Motor neuron (in vitro differentiated cells): ENCODE results near the gene RAC3. TPM values are rescaled to one million over a fixed set of nuclear protein-coding genes. Genes with fewer than 3 reads are reported as not detected.

Source experiments
- ATAC-seq, 8 experiments: fragments of 200-7000 bp; cut with Tn5 transposase; replicated peaks in 6 of 8; 2 replicates each; pipeline ENCODE4 v1.8.0; 2021; ENCODE audit warnings: mild to moderate bottlenecking in 8 of 8, moderate library complexity in 8 of 8
- H3K27ac ChIP-seq, 2 donors: fragments of 250-450 bp; sonication (Bioruptor Pico); 2 replicates each; pipeline ENCODE4 v1.9.0; 2021; ENCODE audit warnings: antibody characterized with exemption in 2 of 2, mild to moderate bottlenecking in 2 of 2, moderate library complexity in 1 of 2
- H3K4me1 ChIP-seq, 2 donors: fragments of 250-450 bp; sonication (Bioruptor Pico); replicated peaks in 1 of 2; 2 replicates each; pipeline ENCODE4 v1.6.1; 2021; ENCODE audit warnings: antibody characterized with exemption in 2 of 2, mild to moderate bottlenecking in 2 of 2, moderate library complexity in 1 of 2
- H3K4me3 ChIP-seq, 5 donors: fragments of 250-450 bp; sonication (Bioruptor Pico); 2 replicates each; pipeline ENCODE4 v1.9.0; 2021; ENCODE audit warnings: antibody characterized with exemption in 5 of 5, mild to moderate bottlenecking in 5 of 5, moderate library complexity in 4 of 5
- whole genome bisulfite sequencing, 10 experiments: fragments of 450-650 bp; shearing (Covaris generic); methylation state at CpG; one replicate each; pipeline ENCODE4 v1.0.0; 2022; 5-methylcytosine and 5-hydroxymethylcytosine counted together
- in situ Hi-C, 9 experiments: fragments of 400-800 bp; cut with MboI; loops; one replicate each; pipeline ENCODE4 v1.15.0; 2021; ENCODE audit warnings: low sequenced_read_pairs in 9 of 9, low pct_unique_long_range_greater_than_20kb in 2 of 9; ENCODE audit not compliant: unreplicated experiment in 9 of 9
- total RNA-seq, 8 experiments: library from RNA; unstranded; fragments of 300-600 nt; gene quantifications; 2 replicates each; pipeline versions ENCODE4 v1.2.3 to v1.2.4, GENCODE V29; 2022

Gene RAC3
- total RNA-seq, 8 experiments from 2014 or later: 1.8 to 92.9 (median 52.3) TPM

DNA sequence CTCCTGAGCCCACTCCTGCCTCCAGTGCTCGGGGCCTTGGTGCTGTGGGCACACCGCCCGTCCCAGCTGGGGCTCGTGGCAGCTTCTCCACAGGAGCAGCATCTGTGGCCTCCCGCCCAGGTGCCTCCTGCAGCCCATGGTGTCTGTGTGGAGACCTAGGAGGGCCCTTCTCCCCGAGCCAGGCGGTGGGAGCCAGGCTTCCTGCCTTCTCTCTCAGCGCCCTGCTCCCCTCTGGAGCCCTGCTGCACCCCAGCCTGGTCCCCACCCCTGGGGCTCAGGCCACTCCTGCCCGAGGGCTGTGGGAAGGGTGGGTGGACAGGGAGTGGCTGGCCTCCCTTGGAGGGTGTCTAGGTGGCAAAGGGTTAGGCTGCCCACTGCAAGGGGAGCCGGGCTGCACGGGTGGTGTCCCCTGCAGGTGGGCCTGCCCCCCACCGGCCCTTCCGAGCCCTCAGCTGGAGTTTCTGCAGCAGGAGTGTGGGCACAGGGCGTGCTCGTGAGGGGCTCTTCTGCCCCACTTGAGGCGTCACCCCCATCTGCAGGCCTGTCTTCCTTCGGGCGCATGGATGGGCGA is 19.8 kb upstream of the RAC3 start:
- in situ Hi-C loops: no loop called here
- Histone ChIP-seq H3K4me3 (no peak overlapping the region), H3K27ac (no peak overlapping the region), H3K4me1 (peaks cover 13 to 29% of the 10 kb centered on the region in 2 donors)
- ATAC-seq: no peak
- 75 to 100% (median 100%) methylated on average over 1 to 5 of the region's 19 CpGs; no CpG with 5 or more reads in 7 of the 10 experiments for WGBS, 10 experiments

DNA sequence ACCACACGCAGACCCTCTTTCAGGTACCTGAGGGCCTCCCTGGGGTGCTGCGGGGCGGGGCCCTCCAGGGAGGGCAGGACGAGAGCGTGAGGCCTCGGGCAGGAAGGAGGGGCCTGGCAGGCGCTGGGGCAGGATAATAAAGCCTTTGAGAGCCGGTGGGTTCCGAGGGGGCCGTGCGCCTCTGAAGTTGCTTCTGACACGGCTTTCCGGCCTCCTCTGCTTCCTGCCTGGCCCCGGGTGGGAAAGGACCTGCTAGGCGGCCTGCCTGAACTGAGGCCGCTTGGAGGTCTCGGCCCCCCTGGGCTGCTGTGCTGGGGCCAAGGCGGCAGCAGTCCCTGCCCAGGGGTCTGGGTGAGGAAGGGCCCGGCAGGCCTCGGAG is 19.2 kb upstream of the RAC3 start:
- in situ Hi-C loops: no loop called here
- H3K4me3 ChIP-seq: no peak overlapping the region
- peak overlapping the region; percentile 7 to 49 for H3K27ac ChIP-seq
- peaks cover 13 to 25% of the 10 kb centered on the region in 2 donors for H3K4me1 ChIP-seq
- ATAC-seq: peak in 2 of 8 experiments; percentile 0 to 3
- WGBS, 10 experiments: 26 to 80% methylated on average over 4 to 7 of the region's 20 CpGs; no CpG with 5 or more reads in 8 of the 10 experiments

DNA sequence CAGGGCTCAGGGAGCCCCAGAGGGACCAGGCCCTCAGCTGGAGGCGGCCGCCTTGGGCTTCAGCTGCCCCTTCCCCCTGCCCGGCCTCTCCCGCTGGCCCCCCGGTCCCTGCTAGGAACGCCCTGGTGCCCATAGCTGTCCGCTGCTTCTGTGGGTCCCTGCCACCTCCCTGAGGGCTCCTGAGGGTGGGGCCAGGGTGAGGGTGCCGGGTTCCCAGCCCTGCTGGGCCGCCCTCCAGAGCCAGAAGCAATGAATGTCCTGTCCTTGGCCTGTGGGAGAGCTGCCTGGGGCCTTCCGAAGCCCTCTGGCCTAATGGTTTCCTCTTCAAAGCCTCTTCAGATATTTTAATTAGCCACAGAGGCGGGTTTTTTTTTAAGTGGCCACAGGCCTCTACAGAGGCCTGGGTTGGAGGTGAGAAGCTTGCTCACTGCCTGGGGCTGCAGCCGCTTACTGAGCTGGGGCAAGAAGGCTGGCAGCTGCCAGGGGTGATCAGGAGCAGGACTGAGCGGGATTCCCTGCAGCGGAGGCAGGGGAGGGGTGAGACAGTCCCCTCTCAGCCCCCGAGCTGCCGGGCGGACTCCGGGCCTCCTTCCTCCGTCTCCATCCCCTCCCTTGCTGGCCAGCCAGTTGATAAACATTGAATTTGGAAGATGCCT is 18.7 kb upstream of the RAC3 start:
- Histone ChIP-seq H3K4me3 (no peak overlapping the region), H3K4me1 (peaks cover 13 to 25% of the 10 kb centered on the region in 2 donors), H3K27ac (peak overlapping the region; percentile 7 to 49)
- WGBS, 10 experiments: 40 to 90% (median 81%) methylated on average over 1 to 5 of the region's 19 CpGs; no CpG with 5 or more reads in 4 of the 10 experiments
- in situ Hi-C loops: no loop called here
- peak; percentile 30 to 60 (median 50) for ATAC-seq

DNA sequence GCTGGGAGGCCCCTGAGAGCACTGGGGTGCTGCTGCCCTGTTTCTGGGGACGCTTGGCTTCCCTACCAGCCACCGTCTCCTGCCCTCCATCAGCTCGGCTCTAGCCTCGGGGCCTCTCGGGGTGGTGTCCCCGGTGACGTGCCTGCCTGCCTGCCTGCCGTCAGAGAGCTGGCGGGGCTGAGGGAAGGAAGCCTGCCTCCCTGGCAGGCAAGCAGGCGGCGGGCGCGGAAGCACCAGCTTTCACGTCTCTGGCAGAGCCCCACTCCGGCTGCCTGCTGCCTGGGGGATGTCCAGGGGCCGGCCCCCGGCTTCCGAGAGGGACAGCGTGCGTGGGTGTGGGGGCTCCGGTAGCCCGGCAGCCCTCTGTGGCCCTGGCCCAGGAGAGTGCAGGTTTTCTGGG is 18.1 kb upstream of the RAC3 start:
- ATAC-seq: peak in 2 of 8 experiments; percentile 3 to 53
- in situ Hi-C loops: no loop called here

DNA sequence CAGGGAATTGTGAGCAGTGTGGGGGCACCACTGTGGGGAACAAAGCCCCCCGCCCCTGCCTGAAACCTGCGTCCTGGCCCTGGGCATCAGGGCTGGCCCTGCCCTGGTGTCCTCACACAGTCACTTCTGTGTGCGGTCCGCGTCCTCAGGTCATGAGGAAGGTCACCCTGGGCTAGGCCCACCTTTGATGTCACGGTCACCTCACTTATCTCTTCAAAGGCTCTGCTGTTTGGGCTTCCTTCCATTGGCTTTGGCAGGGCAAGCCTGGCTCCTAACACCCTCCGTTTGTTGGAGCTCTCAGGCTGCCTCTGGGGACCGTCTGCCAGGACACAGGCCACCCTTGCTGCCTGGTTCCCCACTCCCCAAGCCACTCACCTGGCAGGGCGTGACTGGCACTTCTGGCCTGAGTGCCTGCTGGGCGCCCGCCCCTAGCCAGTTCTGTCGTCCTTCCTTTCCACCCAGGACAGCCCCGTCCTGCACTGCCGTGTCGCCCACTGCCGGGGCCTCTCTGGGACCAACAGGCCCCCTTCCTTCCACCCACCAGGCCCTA is 17.6 kb upstream of the RAC3 start:
- WGBS, 10 experiments: 50 to 100% (median 89%) methylated on average over 1 to 6 of the region's 16 CpGs; no CpG with 5 or more reads in 7 of the 10 experiments
- Histone ChIP-seq H3K4me1 (peaks cover 13 to 21% of the 10 kb centered on the region in 2 donors), H3K4me3 (no peak overlapping the region), H3K27ac (no peak overlapping the region)
- in situ Hi-C loops: no loop called here
- no peak for ATAC-seq

More for the DNA sequence above, 18.1 kb upstream of the RAC3 start:
- peaks cover 13 to 24% of the 10 kb centered on the region in 2 donors for H3K4me1 ChIP-seq
- 62% methylated on average over 6 of the region's 22 CpGs; no CpG with 5 or more reads in 9 of the 10 experiments for WGBS, 10 experiments
- H3K27ac ChIP-seq: no peak overlapping the region
- no peak overlapping the region for H3K4me3 ChIP-seq

DNA sequence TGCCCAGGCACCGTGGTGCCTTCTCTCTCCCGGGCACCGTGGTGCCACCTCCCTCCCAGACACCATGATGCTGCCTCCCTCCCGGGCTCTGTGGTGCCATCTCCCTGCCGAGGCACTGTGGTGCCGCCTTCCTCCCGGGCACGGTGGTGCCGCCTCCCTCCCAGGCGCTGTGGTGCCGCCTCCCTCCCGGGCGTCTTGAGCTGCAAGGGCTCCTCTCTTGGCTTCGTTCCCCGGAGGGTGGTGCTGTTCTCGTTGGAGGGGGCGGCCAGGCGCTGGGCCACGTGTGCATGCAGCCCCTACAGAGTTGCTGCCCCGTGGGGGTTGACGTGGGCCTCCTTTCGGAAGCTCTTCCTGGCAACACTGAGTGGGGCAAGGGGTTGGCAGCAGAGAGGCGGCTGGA is 17.0 kb upstream of the RAC3 start:
- WGBS, 10 experiments: no CpG with 5 or more reads among the region's 23 CpGs
- peak in 1 of 8 experiments; percentile 18 for ATAC-seq
- in situ Hi-C loops: no loop called here

DNA sequence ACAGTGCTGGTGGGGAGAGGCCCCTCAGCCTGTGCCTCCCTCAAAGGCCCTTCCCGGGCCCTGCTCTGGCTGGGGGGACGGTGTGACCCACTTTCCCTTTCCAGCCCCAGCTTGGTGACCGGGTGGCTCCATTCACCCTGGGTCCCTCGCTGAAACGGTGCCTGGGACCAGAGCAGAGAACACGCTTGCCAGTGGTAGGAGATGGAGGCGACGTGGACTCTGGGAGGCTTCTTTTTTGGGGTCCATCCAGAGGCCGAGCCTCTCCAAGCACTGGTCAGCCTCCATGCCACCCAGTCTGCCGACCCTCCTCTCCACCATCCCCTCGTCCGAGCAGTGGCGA is 16.5 kb upstream of the RAC3 start:
- Histone ChIP-seq H3K4me1 (peaks cover 13 to 21% of the 10 kb centered on the region in 2 donors), H3K27ac (no peak overlapping the region), H3K4me3 (no peak overlapping the region)
- WGBS, 10 experiments: 61 to 100% (median 83%) methylated on average over 1 to 3 of the region's 13 CpGs; no CpG with 5 or more reads in 7 of the 10 experiments
- no peak for ATAC-seq
- in situ Hi-C loops: no loop called here

More for the DNA sequence above, 17.0 kb upstream of the RAC3 start:
- Histone ChIP-seq H3K27ac (no peak overlapping the region), H3K4me3 (no peak overlapping the region), H3K4me1 (peaks cover 13 to 21% of the 10 kb centered on the region in 2 donors)

DNA sequence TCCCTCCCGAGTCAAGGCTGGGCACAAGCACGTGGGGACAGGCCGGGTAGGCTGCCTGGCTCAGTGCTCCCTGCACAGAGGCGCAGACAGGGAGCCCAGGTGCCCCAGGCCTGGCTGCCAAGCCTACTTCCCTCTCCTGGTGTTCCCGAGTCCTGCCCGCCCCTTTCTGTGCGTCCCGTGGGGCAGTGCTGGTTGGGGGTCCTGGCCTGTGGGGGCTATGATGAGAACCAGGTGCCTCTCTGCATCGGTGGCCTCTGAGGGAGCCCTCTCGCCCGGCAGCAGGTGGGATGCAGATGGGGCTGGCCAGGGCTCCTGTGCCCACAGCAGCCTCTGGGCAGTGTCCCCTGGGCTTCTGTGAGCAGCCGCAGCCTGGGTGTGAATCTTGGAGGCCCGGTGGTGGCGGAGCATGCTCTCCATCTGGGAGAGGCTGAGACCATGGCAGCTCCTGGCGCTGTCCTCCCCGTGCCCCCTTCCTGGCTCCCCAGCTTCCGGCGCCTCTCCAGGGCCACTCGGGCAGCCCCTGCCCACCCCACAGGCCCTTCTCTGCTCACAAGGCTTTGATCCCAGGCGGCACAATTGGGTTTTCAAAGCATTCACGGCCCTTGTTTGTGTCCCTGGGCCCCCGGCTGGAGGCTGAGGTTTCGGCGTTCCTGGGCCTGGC is 16.0 kb upstream of the RAC3 start:
- Histone ChIP-seq H3K4me1 (peaks cover 13 to 21% of the 10 kb centered on the region in 2 donors), H3K27ac (no peak overlapping the region), H3K4me3 (no peak overlapping the region)
- peak in 4 of 8 experiments; percentile 7 to 23 (median 10) for ATAC-seq
- in situ Hi-C loops: no loop called here
- WGBS, 10 experiments: 73% methylated on average over 3 of the region's 24 CpGs; no CpG with 5 or more reads in 9 of the 10 experiments

DNA sequence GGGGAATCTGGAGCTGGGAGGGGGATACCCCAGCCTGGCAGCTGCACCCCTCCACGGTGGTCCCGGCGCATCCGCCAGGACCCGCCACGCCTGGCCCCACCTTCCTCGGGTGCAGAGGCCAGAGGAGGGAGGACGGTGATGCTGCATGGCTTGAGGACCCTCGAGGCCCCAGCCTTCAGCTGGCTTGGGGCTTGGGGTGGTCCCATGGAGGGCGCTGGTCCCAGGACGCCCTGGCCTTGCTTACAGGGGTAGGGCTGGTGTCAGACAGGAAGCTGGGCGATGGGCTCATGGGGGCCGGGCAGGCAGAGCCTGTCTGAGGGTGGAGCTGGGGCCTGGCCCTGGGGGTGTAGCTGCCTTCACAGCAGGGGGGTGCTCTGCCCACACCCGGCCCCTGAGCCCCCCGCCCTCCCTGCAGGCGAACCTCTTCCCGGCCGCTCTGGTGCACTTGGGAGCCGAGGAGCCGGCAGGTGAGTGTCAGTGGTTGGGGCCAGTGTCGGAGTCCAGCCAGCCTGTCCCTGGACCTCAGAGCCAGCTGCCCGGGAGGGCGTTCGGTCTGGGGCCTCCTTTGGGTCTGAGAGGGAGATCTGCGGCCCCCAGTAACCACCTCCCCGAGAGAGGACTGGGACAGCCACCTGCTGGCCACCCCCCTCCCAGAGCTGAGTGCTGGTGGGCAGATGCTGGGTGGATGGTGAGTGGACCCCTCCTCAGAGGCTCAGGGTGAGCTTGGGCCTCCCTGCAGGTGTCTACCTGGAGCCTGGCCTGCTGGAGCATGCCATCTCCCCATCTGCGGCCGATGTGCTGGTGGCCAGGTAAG is 15.2 kb upstream of the RAC3 start:
- no peak overlapping the region for H3K4me3 ChIP-seq
- peaks cover 14 to 22% of the 10 kb centered on the region in 2 donors for H3K4me1 ChIP-seq
- in situ Hi-C loops: no loop called here
- no peak overlapping the region for H3K27ac ChIP-seq
- ATAC-seq: no peak
- 0% methylated on average over 1 of the region's 28 CpGs; no CpG with 5 or more reads in 9 of the 10 experiments for WGBS, 10 experiments

DNA sequence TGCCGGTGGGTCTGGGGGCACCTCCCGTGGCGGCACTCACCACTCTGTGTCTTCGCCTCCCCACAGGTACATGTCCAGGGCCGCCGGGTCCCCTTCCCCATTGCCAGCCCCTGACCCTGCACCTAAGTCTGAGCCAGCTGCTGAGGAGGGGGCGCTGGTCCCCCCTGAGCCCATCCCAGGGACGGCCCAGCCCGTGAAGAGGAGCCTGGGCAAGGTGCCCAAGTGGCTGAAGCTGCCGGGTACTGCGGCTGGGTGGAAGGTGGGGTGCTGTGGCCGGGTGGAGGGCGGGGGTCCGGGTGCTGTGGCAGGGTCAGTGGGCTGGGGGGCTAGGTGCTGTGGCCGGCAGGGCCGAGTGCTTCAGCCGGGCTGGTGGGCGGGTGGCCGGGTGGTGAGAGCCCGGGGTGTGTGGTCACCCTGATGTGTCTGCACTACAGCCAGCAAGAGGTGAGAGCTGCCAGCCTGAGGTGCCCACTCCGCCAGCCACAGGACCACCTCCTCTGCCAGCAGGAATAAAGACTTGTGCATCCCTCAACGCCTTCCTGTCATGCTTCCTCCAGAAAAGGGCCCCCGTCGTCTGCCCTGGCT is 14.5 kb upstream of the RAC3 start:
- ATAC-seq: no peak
- Histone ChIP-seq H3K4me1 (peaks cover 21 to 28% of the 10 kb centered on the region in 2 donors), H3K4me3 (no peak overlapping the region), H3K27ac (no peak overlapping the region)
- WGBS, 10 experiments: 100% methylated on average over 1 of the region's 24 CpGs; no CpG with 5 or more reads in 8 of the 10 experiments
- in situ Hi-C loops: no loop called here

DNA sequence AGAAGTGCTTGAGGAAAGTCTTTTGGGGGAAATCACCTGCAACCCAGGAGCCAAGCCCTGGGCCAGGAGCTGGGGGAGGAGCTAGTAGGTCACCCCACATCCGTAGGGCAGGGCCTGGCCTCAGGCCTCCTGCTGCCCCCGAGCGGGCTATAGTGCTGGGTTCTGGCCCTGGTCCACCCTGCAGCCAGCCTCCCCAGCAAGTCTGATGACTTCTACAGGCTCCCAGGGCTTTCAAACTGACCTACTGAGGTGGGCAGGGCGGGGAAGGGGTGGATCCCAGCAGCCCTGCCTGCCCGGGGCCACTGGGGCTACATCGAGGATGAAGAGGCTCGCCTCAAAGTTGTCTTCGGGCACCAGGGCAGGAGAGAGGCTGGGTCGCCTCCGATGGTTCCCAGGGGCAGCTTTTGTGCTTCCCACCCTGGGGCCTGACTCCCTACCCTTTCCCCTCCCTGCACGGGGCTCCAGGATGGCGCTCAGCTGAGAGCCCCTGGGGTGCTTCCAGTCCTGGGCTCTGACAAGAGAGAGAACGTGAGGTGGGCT is 13.8 kb upstream of the RAC3 start:
- in situ Hi-C loops: no loop called here
- no peak overlapping the region for H3K27ac ChIP-seq
- peaks cover 16 to 21% of the 10 kb centered on the region in 2 donors for H3K4me1 ChIP-seq
- 50 to 77% (median 70%) methylated on average over 2 to 3 of the region's 13 CpGs; no CpG with 5 or more reads in 7 of the 10 experiments for WGBS, 10 experiments
- no peak overlapping the region for H3K4me3 ChIP-seq
- no peak for ATAC-seq
